Fibroblast of gingiva (primary cell): ENCODE measurements around the gene KLHL5.
A peak's percentile ranks its signal among the peaks of the same experiment; 100 is the strongest.
"Not testable (repeated sequence)": the region's sequence is repeated elsewhere in the genome, so short reads cannot be mapped to it uniquely, and the experiment has no call there.

Source experiments
- DNase-seq: peaks from one replicate; pipeline ENCODE4 v3.0.0-alpha.2; 2011; ENCODE audit warnings: low read depth

KLHL5 gene, protein sequence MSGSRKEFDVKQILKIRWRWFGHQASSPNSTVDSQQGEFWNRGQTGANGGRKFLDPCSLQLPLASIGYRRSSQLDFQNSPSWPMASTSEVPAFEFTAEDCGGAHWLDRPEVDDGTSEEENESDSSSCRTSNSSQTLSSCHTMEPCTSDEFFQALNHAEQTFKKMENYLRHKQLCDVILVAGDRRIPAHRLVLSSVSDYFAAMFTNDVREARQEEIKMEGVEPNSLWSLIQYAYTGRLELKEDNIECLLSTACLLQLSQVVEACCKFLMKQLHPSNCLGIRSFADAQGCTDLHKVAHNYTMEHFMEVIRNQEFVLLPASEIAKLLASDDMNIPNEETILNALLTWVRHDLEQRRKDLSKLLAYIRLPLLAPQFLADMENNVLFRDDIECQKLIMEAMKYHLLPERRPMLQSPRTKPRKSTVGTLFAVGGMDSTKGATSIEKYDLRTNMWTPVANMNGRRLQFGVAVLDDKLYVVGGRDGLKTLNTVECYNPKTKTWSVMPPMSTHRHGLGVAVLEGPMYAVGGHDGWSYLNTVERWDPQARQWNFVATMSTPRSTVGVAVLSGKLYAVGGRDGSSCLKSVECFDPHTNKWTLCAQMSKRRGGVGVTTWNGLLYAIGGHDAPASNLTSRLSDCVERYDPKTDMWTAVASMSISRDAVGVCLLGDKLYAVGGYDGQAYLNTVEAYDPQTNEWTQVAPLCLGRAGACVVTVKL

DNA sequence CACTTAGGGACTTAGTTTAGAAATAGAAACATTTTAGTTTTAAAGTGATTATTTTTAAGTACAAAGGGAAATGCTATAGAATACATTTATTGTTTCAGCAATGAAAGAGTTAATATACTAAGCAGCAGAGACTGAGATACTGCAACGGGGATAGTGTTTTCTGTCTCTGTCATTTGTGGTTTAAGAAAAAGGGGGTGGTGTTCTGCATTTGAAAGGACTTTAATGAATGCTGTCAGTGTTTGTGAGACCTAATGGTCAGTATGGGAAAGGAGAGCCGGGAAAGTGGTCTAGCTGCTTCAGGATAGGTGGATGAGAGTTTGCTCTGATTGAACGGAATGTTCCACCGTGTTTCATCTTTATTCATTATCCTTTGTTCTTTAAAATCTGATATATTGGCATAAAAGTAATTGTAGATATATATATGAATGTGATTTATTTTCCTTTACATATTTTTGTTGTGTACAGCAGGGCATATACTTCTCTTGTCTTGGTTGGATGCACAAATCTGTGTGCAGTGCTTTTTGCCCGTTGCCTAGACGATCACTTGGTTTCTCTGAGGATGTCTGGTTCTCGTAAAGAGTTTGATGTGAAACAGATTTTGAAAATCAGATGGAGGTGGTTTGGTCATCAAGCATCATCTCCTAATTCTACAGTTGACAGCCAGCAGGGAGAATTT is at the start of gene KLHL5:
Gene KLHL5, plus strand, starts transcription at position 139 of the 676 bp plus-strand sequence. Its CDS starts 421 bp downstream, at position 560.
- no peak for DNase-seq

- no peak for DNase-seq
Measured at GRCh38 chr4:39014028-39014427, 48.0 kb upstream of the KLHL5 start.

DNA sequence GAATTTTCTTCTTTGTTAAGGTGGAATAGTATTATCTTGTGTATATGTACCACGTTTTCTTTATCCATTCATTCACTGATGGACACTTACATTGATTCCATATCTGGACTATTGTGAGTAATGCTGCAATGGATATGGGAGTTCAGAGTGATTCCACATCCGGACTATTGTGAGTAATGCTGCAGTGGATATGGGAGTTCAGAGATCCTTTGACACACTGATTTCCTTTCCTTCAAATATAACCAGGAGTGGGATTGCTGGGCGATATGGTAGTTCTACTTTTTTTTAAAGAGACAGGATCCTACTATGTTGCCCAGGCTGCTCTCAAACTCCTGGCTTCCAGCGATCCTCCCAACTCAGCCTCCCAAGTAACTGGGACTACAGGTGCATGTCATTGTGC is 41.9 kb upstream of the KLHL5 start:
- no peak for DNase-seq

GRCh38 chr4:39021631-39022030 is 40.4 kb upstream of the KLHL5 start:
- DNase-seq, result no peak

GRCh38 chr4:39022241-39022640 is 39.8 kb upstream of the KLHL5 start:
- no peak for DNase-seq

DNA sequence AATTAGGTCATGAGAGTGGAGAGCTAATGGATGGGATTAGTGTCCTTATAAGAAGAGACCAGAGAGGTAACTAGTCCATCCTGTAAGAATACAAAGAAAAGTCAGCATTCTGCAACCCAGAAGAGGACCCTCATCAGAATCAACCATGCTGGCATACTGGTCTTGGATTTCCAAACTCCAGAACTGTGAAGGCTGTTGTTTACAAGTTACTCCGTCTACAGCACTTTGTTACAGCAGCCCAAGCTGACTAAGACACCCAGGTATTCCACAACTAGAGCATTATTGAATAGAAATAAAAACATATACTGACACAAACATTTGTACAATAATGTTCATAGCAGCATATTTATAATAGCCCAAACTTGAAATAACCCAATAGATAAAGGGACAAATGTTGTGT is 39.0 kb upstream of the KLHL5 start:
- DNase-seq, result no peak

- DNase-seq, result no peak
Measured at GRCh38 chr4:39024311-39024865, 37.6 kb upstream of the KLHL5 start.

DNA sequence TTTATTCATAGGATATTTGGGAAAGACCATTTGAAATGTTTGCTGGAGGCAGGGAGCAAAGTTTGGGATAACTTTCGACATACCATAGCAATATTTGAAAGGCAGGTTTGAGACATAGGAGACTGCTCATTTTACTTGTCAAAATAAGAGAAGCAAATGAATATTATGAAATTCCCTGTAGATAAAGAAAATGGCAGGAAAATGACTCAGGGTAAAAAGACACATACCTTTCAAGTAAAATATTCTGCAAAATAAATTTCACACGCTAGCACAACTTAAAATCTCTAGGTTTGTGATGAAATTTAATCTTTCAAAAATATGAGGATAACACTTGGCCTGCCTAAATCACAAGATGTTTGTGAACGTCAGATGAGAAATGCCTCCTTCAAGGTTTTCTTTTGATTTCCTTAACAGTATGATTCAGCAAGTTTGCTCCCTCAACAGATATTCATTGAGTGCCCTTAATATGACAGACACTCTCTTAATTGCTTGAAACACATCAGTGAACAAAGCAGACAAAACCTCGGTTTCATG is 36.4 kb upstream of the KLHL5 start:
- no peak for DNase-seq

- no peak for DNase-seq
Measured at GRCh38 chr4:39026096-39026495, 35.9 kb upstream of the KLHL5 start.

- DNase-seq, result no peak
Measured at GRCh38 chr4:39029752-39030694, 32.0 kb upstream of the KLHL5 start.

DNA sequence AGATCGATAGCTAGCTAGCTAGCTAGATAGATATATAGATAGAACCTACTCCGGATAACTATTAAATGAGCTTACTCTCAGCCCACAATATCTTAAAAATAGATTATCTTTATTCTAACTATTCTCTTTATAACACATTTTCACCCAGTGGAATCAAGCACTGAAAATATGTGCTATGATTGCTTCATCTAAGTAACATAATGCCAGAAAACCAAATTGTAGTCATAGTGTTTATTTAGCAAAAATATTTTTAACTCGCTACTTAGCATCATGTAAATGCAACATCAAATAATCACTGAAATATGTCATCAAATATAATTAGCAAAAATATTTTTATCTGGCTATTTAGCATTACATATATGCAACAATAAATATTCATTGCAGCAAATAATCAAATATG is 31.3 kb upstream of the KLHL5 start:
- peak; percentile 52 for DNase-seq

DNA sequence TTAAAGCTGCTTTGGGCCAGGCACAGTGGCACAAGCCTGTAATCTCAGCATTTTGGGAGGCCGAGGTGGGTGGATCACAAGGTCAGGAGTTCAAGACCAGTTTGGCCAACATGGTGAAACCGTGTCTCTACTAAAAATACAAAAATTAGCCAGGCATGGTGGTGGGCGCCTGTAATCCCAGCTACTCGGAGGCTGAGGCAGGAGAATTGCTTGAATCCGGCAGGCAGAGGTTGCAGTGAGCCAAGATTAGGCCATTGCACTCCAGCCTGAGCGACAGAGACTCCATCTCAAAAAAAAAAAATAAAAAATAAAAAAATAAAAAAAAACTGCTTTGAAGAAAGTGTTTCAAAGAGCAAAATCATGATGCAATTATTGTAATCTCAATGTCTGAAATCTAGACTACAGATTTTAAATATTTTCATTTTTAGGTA is 30.4 kb upstream of the KLHL5 start:
- DNase-seq, result not testable (repeated sequence)

- no peak for DNase-seq
Measured at GRCh38 chr4:39032218-39033085, 29.6 kb upstream of the KLHL5 start, which contains the start of gene TMEM156. TMEM156 (minus strand) TSS chr4:39032409; CDS start chr4:39032313, 96 bp downstream.

DNA sequence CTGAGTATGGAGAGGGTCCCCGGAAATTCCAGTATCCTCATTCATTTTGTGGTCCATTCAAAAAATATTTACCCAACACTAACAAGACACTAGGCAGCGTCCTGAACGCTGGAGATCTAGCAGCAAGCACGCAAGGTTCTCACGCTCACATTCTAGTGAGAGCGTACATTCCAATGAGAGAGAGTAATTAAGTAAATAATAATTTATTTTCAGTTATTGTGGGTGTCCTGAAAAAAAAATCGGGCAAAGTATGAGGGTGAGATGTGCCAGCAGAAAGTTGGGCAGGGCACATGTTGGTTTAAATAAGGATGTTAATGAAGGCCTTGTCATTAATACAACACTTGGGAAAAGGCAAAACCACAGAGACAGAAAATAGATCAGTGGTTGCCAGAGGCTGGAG is 25.9 kb upstream of the KLHL5 start:
- peak; percentile 75 for DNase-seq

DNA sequence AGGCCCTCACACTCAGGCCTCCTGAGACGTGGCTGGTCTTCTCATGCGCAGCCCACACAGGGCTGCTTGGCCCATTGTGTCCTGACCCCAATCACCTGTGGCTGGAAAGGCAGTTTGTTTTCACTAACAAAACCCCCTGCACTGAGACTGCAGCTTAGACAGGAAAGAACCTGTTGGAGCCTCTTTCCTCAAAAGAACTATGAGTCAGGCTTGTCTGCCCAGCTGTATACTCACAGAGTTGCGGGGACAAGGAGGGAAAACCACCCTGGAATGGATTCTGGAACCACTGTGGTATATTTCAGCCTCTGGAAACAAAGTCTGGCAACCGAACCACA is 24.6 kb upstream of the KLHL5 start:
- peak; percentile 18 for DNase-seq

DNA sequence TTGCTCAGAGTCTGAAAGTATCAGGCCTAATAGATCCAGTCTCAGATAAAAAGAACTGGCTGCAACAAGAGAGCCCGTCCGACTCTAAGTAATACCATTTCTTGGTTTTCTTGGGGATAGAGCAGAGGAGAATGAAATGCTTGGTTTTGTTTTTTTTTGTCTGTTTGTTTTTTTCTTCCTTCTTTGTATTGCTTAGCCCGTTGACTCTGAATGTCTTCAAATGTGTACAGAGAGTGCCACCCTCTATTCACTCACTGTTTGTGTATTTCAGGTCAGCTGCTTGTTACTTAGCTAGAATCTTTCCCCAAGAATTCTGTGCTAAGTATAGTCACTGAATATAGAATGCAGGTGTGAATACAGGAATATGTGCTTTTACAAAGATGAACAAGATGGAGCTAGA is 24.1 kb upstream of the KLHL5 start:
- no peak for DNase-seq

DNA sequence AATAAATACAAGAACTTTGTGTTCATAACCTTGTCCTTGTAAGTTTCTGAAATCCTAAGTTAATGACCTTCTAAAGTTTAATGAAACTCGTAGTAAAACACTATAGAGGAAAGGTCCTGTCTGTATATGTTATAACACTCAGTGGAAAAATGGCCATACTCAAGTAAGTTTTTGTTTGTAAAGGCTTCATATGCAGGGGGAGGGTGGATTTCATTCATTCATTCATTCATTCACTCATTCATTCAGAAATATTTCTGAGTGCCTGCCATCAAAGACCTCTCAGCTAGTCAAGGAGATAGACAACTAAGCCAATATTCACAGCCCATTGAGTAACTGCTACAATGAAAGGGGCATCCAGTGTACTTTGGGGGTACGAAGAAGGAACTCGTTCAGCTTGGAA is 22.9 kb upstream of the KLHL5 start:
- no peak for DNase-seq

GRCh38 chr4:39042366-39042765 is 19.7 kb upstream of the KLHL5 start:
- no peak for DNase-seq

GRCh38 chr4:39043058-39043860 is 18.8 kb upstream of the KLHL5 start:
- DNase-seq, result no peak
